ENCODE results near the gene PIK3C2G. TPM values are rescaled to one million over a fixed set of nuclear protein-coding genes. Genes with fewer than 3 reads are reported as not detected.

PIK3C2G gene
- polyA plus RNA-seq, 2 of the 4 experiments (the other 2 are of a cell fraction) = 0.01 TPM; not detected in 1

DNA sequence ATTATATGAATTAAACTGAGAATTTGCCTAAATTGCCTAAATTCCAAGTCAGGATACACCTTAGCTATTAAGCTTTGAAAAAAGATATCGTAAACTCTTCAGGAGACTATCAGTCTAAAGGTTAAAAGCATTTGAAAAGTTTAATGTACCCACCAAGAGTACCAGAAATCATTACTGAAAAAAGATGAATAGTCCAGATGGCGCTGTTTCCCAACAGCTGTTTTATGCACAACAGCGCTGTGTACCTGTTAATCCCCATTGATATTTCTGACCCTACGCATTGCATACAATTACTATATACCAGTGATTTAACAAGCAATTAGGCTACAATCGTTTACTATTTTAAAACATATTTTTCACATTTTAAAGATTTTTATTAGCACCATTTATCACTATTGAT lies 291.5 kb downstream of the PIK3C2G start:
- ChIA-PET POLR2A (no interaction called here), CTCF (interaction anchor here (1.1 kb wide), 1 partner anchor 670 kb away, joined by 3 read pairs; no protein-coding TSS in a partner anchor)
- ATAC-seq = no peak
- 28% methylated on average over 5 of the region's 5 CpGs for WGBS (ENCODE audit: missing lambda C conversion rate)
- no peak for DNase-seq (ENCODE audit: low read depth in 1 of 2, low spot score in 1 of 2)
- no peak for TF ChIP-seq POLR2A (IDR thresholded peaks at IDR 0.05; ENCODE audit: low read length)
- peak in 1 of 2 experiments; percentile 28; a peak in 2 of 5 replicates for TF ChIP-seq RAD21 (conservative IDR thresholded peaks at IDR 0.05 in 1 of 2, IDR thresholded peaks at IDR 0.05 in 1 of 2)
- TF ChIP-seq, protein P1, sequence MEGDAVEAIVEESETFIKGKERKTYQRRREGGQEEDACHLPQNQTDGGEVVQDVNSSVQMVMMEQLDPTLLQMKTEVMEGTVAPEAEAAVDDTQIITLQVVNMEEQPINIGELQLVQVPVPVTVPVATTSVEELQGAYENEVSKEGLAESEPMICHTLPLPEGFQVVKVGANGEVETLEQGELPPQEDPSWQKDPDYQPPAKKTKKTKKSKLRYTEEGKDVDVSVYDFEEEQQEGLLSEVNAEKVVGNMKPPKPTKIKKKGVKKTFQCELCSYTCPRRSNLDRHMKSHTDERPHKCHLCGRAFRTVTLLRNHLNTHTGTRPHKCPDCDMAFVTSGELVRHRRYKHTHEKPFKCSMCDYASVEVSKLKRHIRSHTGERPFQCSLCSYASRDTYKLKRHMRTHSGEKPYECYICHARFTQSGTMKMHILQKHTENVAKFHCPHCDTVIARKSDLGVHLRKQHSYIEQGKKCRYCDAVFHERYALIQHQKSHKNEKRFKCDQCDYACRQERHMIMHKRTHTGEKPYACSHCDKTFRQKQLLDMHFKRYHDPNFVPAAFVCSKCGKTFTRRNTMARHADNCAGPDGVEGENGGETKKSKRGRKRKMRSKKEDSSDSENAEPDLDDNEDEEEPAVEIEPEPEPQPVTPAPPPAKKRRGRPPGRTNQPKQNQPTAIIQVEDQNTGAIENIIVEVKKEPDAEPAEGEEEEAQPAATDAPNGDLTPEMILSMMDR (IDR thresholded peaks at IDR 0.05) = peak; percentile 12; the same call in 1 of the 3 replicates
- TF ChIP-seq, protein P2, sequence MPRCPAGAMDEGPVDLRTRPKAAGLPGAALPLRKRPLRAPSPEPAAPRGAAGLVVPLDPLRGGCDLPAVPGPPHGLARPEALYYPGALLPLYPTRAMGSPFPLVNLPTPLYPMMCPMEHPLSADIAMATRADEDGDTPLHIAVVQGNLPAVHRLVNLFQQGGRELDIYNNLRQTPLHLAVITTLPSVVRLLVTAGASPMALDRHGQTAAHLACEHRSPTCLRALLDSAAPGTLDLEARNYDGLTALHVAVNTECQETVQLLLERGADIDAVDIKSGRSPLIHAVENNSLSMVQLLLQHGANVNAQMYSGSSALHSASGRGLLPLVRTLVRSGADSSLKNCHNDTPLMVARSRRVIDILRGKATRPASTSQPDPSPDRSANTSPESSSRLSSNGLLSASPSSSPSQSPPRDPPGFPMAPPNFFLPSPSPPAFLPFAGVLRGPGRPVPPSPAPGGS (IDR thresholded peaks at IDR 0.05) = no peak
- TF ChIP-seq TFCP2L1 (CRISPR knock-in tag; IDR thresholded peaks at IDR 0.05) = no peak
- Histone ChIP-seq H3K27ac (no peak overlapping the region), H3K4me1 (no peaks in the 10 kb centered on the region), H3K4me3 (no peak overlapping the region), H3K9me3 (no peaks in the 10 kb centered on the region), H3K4me2 (no peak overlapping the region)
- FAIRE-seq = no peak

DNA sequence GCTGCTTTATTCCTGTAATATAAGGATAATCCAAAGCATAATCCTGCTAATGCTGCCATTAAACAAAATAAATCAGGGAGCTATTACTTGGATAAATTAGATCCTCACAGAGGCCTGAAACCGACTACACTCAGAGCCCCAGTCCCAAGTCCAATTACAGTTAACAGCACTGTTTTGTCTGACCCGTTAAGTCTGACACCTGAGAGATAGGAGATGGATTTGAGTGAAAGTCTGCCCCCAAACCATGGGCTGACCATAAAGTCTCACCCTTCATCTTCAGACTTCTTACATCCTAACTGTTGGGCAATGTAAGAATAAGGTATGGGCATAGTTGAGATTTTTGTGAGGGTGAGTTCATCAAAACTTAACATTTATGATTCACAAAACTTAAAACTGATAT lies 294.8 kb downstream of the PIK3C2G start:
- Histone ChIP-seq H3K4me3 (no peak overlapping the region), H3K4me1 (no peaks in the 10 kb centered on the region), H3K27ac (no peak overlapping the region), H3K4me2 (no peak overlapping the region), H3K9me3 (no peaks in the 10 kb centered on the region)
- DNase-seq (ENCODE audit: low read depth in 1 of 2, low spot score in 1 of 2) = no peak
- POLR2A ChIA-PET = no interaction called here
- ATAC-seq = no peak
- no peak for TF ChIP-seq JUNB (IDR thresholded peaks at IDR 0.05)
- no peak for TF ChIP-seq KDM5A (IDR thresholded peaks at IDR 0.05)
- TF ChIP-seq RNF2 (IDR thresholded peaks at IDR 0.05; ENCODE audit: borderline replicate concordance, low read depth) = no peak
- no peak for TF ChIP-seq NPAS2 (CRISPR knock-in tag; IDR thresholded peaks at IDR 0.05; ENCODE audit: borderline replicate concordance)
- TF ChIP-seq EHMT2 (IDR thresholded peaks at IDR 0.05; ENCODE audit: low read depth) = no peak
- no peak for TF ChIP-seq HDAC2 (IDR thresholded peaks at IDR 0.05)
- TF ChIP-seq NFE2L2 (conservative IDR thresholded peaks at IDR 0.05; ENCODE audit: low read length) = no peak
- no peak for TF ChIP-seq ZFP36 (IDR thresholded peaks at IDR 0.05; ENCODE audit: borderline replicate concordance, partially characterized antibody)
- TF ChIP-seq RARB (CRISPR knock-in tag; IDR thresholded peaks at IDR 0.05) = no peak
- no peak for TF ChIP-seq MAZ (IDR thresholded peaks at IDR 0.05; ENCODE audit: borderline replicate concordance, low read depth, low read length)
- TF ChIP-seq, protein P2 (IDR thresholded peaks at IDR 0.05) = no peak
- TF ChIP-seq, protein P3, sequence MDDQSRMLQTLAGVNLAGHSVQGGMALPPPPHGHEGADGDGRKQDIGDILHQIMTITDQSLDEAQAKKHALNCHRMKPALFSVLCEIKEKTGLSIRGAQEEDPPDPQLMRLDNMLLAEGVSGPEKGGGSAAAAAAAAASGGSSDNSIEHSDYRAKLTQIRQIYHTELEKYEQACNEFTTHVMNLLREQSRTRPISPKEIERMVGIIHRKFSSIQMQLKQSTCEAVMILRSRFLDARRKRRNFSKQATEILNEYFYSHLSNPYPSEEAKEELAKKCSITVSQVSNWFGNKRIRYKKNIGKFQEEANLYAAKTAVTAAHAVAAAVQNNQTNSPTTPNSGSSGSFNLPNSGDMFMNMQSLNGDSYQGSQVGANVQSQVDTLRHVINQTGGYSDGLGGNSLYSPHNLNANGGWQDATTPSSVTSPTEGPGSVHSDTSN (IDR thresholded peaks at IDR 0.05) = no peak
- TF ChIP-seq RAD21 (conservative IDR thresholded peaks at IDR 0.05 in 1 of 2, IDR thresholded peaks at IDR 0.05 in 1 of 2) = no peak
- FAIRE-seq = no peak
- CTCF ChIA-PET = no interaction called here
- WGBS (ENCODE audit: missing lambda C conversion rate) = 14% methylated on average over 2 of the region's 2 CpGs

DNA sequence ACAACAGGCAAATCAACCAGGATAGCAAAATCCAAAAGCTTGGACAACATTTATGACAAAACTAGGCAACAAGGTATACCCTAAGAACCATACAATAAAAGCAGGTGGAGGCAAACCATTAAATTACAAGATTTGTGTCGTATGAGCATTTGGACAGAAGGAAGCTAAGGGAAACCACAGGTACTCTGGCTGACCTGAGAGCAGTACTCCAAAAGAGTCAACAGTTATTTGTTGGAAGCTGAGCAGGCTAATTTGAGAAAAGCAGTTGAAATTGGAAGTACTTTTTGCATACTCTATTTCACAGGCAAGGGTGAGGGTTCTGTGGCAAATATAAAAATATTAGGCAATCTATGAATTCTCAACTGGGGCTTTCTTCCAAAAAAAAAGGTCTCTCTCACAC lies 297.9 kb downstream of the PIK3C2G start:
- POLR2A ChIA-PET = no interaction called here
- no peaks in the 10 kb centered on the region for H3K4me1 ChIP-seq
- no peak for DNase-seq (ENCODE audit: low read depth in 1 of 2, low spot score in 1 of 2)
- H3K4me3 ChIP-seq = no peak overlapping the region
- H3K27ac ChIP-seq = no peak overlapping the region
- no peak for ATAC-seq
- 24% methylated on average over 1 of the region's 1 CpG for WGBS (ENCODE audit: missing lambda C conversion rate)
- H3K9me3 ChIP-seq = no peaks in the 10 kb centered on the region
- no peak for FAIRE-seq
- no peak for TF ChIP-seq HOXB13 (CRISPR knock-in tag; IDR thresholded peaks at IDR 0.05; ENCODE audit: low read depth)
- TF ChIP-seq ESRRA (IDR thresholded peaks at IDR 0.05; ENCODE audit: borderline replicate concordance, low read length) = no peak
- TF ChIP-seq CBX2 (IDR thresholded peaks at IDR 0.05; ENCODE audit: borderline replicate concordance, low read depth) = no peak
- no peak for TF ChIP-seq HOXB5 (CRISPR knock-in tag; IDR thresholded peaks at IDR 0.05)
- TF ChIP-seq HOXA7 (CRISPR knock-in tag; IDR thresholded peaks at IDR 0.05) = no peak
- TF ChIP-seq CBX8 (IDR thresholded peaks at IDR 0.05) = no peak
- no peak for TF ChIP-seq MAZ (IDR thresholded peaks at IDR 0.05; ENCODE audit: borderline replicate concordance, low read depth, low read length)
- CTCF ChIA-PET = no interaction called here
- no peak overlapping the region for H3K4me2 ChIP-seq
